IPS DF 19.7 (cell line): Measurements from ENCODE around the gene SCN4A.

Experiments
- DNase-seq: peaks from one replicate; pipeline ENCODE4 v3.0.0-alpha.2; 2013; ENCODE audit warnings: low read depth, low spot score

Gene SCN4A

DNA sequence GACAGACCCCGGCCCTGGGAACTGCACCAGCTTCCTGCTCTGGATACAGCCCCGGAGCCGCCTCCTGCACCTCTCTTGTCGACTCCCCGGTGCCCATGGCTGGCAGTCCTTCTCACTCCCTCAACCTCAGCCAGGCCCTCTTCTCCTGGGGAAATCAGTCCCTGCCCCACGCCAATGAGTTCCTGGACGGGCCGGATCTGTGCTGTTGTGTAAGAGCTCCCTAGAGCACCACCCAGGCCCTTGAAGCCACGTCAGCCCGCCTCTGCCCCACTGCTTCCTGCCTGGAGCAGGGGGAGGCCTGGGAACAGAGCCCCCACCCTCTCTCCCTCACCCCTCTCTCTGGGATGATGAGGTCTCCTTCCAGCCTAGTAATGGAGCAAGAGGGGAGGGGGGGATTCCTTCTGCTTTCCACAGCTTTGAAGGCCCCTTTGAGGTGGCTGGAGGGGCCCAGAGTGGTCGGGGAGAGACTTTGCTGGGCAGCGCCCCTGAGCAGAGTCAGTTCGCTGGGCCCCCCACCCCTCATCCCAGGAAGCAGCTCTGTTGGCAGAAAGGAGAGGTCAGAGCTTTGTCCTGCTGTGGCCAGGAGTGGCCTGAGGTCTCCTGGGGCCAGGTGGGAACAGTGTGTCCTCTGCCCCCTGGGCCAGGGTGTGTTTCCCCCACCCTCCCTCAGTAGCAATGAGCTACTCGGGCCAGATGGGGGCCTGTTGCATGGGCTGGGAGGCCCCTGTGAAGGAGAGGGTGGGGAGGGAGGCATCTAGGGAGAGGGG lies 29.2 kb upstream of the SCN4A start:
- DNase-seq = no peak

DNA sequence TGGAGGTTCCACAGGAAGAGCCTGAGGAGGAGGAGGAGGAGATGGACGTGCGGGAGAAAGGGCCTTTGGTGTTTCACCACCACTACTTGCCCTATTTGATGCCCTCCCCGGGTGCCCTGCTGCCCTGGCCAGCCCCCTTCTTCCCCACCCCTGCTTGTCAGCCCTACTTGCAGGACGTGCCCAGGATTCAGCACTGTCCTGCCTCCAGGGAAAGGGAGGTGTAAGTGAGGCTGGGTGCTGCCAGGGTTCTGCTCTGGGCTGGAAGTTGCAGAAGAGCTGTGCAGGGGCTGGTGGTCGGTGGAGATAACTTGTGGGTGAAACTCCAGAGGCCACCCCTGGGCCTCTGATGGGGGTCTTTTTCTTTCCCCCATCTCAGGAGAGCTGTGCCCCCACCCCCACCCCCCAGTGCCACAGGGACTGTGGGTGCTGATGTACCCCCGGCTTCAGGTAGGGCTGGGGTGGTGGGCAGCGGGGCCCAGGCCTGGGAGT lies 28.4 kb upstream of the SCN4A start:
- DNase-seq = no peak

DNA sequence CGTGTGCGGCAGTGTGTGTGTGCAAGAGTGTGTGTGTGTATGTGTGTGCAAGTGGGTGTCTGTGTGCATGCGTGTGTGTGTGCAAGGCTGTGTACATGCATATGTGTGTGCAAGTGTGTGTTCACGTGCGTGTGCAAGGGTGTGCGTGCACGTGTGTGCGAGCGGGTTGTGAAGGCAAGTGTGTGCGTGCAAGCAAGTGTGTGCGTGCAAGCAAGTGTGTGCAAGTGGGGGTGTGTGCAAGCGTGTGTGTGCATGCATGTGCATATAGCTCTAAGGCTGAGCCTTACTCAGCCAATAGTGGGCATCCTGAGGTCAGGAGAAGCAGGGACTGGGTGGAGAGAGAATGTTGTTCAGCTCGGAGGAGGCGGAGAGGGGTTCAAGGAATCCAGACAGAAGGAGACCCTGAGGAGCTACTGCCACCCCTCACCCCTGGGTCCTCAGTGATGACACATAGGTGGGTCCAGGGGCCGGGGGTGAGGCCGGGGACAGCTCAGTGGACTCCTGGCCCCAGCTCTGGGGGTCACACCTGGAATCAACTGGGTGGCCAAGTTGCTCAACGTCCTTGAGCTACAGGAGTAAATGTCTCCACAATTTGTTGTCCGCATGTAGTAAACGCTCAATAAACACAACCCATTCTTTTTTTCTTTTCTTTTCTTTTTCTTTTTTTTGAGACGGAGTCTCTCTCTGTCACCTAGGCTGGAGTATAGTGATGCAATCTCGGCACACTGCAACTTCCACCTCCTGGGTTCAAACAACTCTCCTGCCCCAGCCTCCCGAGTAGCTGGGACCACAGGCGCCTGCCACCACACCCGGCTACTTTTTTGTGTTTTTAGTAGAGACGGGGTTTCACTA lies 27.2 kb upstream of the SCN4A start:
- no peak for DNase-seq

DNA sequence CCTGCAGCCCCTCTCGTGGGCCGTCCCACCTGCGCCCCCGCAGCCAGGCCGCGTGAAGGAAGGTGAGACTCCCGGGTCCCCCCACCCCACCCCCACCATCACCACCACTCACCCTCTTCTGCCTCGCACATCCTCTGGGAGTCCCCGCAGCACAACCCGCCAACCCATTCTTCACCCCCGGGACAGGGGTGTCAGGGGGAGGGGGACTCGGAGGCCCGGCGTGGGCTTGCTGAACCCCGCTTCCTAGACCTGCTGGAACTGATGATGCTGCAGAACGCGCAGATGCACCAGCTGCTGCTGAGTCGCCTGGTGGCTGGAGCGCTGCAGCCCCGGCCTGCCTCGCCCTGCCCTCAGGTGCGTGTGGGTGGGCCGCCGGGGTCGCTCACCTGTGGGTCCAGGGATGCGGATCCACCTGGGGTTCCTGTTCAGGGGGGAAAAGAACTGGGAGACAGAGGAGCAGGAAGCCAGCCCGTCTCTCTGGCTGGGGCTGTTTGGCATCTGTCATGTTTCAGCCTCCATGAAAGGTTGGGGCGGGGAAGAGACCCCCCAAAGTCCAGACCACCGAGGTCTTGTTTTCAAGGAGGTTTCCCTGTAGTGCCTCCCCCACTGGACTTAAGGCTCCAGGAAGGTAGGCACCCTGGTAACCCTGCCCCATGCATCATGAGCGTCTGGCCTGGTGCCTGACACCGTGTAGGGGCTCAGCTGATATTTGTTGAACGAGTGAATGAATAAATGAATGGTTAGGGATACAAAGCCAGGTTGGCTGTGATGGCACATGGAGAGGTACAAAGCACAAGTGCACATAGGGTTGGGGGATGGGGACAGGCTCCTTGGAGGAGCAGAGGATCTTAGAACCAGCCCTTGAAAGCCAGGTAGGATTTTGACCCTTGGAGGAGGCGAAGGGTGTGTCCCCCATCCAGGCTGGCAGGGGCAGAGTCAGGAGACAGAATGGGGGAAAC lies 26.3 kb upstream of the SCN4A start:
- no peak for DNase-seq

DNA sequence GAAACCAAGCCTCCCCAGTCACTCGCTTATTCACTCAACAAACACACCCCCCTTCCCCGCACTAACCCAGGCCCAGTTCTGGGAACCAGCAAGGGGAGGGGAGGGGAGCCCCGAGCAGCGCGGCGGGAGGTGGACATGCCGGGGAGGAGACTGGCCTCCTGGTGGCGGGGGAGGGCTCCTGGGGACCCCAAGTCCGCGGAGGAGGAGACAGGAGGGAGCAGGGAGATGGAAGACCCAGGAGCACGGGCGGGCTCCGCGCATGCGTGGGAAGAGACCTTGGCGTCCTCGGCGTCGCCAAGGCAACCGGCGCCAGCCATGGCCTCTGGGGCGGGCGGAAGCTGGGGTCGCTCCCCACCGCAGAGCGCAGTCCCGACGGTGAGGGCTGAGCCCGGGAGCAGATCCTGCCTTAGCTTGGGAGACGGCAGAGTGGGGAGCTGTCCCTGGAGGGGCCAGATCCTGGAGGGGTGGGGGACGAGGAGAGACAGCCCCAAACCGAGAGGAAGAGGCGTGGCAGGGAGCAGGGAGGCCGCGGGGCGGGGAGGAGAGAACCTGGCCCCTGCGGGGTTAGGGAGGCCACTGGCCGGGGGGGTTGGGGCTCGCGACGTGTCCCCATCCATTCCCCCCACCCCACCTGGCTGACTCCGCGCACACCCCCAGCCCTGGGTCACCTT lies 25.5 kb upstream of the SCN4A start, which contains the start of gene PRR29:
Gene PRR29 (plus strand): TSS at position 302 of the 671 bp plus-strand sequence. CDS start 14 bp downstream, at position 316.
- DNase-seq = no peak

DNA sequence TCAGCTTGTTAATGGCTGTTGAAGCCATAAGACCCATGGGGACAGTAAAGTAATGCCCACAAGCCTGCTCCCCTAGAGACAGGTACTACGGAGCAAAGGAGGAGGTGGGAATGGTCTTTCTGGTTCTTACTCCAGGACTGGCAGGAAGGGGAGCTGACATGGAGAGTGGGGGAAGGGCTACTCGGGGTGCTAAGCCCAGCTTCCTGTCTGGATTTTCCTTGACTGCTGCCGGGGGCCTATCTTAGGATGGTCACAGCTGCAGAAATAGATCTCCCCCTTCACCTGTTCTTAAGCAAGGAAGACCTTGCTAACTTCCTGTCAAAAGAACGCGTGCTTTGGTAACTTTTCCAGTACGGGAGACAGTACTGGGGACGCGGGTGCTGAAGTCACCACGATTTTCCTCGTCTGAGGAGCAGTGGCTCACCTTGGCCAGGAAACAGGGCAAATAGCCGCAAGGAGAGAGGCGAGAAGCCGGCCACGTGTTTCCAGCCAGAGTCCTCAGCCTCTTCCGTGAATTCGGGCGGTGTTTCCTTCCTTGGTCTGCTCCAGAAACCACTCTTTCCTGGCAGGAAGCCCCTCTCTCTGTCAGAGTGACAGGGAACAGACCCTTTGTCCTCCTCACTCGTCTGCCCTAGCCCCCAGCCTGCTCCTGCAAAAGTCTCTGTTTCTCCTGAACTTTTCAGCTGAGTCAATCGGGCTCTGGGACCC lies 24.8 kb upstream of the SCN4A start:
- no peak for DNase-seq

DNA sequence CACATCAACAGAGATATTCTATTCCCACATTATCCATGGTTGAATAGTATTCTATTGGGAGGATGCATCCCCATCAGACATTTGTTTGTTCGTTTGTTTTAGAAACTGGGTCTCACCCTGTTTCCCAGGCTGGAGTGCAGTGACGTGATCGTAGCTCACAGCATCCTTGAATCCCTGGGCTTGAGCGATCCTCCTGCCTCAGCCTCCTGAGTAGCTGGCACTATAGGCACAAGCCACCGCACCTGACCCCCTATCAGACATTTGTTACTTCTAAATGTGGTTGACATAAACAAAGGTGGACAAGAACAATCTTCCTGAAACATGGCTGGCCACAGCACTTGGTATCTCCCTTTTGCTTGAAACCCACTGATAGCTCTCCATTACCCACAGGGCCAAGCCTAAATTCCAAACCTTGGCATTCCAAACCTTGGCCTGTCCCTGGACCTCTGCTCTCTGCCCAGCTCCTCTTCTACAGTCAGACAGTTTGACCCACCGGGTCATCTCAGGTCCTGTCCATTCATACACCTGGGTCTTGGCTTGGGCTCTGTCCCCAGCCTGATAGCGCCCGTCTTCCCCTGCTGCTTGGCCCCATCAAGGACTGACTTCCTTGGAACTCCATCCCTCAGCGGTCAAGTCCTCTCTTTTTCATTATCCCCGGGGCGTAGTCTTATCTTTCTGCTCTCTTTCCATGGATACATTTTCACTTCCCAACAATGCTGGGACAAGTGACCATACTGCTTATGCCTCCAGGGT lies 23.9 kb upstream of the SCN4A start:
- DNase-seq = no peak

DNA sequence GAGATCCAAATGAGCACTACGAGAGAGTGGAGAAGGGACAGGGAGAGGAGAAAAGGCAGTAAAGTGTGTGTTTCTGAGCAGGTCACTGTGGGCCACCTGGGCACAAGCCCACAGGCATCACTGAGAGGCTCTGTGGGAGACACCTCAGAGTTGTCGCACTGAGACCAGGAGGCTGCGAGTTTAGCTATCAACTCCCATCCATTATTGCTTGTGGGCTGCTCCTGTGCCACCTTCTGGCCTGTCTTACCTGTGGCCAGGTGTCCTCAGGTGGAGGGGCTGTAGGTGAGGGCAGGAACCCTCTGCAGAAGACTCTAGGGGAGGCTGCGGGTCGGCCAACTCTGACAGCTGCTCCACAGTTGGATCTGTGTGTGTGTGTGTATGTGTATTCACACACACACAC lies 22.9 kb upstream of the SCN4A start:
- DNase-seq = no peak

DNA sequence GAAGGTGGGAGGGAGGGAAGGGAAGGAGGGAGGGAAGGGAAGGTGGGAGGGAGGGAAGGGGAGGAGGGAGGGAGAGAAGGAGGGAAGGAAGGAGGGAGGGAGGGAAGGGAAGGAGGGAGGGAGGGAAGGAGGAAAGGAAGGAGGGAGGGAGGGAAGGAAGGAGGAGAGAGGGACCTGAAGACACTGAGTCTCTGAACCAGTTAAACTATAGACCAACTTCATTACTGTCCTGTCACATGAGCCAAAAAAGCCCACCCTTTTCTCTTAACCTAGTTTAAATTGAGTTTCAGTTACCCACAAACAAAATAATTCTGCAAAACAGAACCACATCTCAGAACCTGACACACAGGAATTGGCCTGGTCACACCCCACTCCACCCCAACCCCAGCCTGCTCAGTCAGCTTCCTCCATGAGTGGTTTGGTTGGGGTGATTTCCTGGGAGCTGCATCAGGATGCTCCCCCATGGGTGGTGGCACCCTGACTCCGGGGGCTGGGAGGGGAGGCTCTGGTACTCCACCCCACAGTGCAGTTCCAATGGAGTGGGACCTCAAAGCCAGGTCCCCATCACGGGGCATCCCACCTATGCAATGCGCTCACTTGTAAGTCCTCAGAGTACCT lies 20.8 kb upstream of the SCN4A start:
- no peak for DNase-seq

DNA sequence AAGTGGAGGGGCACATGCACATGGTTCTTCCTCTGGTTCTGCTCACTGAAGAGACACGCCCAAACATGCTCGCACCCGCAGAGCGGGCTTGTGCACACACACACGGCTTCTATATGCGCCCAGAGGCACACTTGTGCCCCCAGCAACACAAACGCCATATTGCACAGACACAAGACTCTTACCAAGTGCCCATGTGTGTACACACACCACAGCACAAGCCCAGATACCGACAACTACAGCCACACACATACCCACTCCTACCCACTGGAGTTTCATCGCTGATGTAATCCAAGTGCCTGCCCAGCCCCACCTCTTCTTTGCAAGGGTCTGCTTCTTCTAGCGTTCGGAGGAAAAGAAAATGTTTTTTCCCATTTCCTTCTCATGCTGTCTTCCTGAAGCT lies 18.9 kb upstream of the SCN4A start:
- no peak for DNase-seq

DNA sequence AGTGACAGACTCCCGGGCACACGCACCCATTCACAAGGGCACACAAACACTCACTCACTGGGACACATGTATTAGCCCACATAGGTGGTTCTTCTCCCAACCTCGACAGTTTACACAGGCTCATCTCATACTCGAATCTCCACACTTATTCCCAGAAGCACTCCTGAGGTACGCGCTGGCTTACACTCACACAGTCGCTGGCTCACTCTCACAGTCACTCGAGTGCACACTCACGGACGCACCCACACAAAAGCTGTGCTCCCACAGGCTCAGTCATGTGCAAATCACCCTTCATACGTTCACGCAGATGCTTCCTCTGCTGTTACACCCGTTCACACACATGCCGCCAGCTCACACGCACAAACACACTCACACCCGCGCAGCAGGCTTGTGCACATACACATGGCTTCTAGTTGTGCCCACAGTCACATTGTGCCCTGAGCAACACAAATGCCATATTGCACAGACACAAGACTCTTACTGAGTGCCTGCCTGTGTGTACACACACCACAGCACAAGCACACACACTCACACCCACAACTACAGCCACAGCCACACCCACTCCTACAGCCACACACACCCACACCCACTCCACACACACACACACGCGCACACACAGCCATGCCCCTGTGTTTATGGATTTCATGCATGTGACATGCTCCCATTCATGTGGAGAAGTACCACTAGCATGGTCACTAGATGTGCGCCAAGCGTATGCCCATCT lies 17.1 kb upstream of the SCN4A start:
- DNase-seq = no peak

DNA sequence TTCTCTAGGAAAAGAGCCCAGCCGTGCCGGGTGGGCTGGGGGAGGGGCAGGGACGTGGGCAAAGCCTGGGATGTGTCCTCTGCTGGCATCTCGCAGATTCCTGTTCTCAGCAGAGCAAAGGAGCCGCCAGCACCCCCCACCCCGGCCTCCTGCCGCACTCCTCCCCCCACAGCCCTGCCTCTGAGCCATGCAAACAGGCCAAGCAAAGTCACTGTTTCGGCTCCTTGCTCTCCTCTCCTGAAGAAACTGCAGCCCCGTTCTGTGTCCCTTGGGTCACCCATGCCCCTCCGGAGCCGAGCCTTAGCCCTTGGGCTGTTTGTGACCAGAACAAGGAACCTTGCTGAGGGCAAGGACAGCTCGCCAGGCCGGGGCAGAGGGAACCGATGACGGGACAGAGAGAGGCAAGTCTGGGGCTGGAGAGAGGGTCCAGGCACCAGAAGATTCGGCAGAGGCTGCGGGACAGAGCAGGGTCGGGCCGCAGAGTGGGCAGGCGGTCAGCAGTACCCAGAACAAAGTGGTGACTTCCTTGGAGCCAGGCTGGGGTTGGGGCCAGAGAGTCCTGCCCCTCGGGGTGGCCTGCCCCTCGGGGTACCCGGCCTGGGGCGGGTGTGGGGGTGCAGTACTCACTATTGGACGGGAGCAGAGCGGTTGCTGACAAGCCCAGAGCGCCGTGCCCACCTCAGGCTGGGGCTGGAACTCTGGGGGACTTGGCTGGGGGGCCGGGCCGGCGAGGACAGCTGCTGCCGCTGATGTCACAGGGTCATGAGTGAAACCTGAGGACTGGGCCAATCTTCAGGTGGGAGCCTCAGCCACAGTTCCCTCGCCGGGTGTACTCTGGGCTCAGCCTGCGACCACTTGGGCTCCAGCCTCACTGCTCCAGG lies 16.3 kb upstream of the SCN4A start:
- no peak for DNase-seq

DNA sequence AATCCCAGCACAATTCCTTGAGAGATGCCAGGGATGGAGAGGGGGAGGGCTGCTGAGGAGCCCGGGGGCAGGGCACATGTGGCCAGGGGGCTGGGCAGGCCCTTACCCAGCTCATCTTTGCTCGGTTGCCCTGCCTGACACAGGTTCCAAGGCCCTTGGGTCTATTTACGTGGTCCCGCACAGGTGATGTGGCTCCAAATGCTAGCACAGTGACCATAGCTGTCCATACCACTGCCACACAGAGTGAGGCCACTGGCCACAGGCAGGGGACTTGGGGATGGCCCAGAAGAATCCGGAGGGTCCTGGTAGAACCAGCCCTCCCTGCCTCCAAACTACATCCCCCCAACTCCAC lies 15.4 kb upstream of the SCN4A start:
- no peak for DNase-seq

DNA sequence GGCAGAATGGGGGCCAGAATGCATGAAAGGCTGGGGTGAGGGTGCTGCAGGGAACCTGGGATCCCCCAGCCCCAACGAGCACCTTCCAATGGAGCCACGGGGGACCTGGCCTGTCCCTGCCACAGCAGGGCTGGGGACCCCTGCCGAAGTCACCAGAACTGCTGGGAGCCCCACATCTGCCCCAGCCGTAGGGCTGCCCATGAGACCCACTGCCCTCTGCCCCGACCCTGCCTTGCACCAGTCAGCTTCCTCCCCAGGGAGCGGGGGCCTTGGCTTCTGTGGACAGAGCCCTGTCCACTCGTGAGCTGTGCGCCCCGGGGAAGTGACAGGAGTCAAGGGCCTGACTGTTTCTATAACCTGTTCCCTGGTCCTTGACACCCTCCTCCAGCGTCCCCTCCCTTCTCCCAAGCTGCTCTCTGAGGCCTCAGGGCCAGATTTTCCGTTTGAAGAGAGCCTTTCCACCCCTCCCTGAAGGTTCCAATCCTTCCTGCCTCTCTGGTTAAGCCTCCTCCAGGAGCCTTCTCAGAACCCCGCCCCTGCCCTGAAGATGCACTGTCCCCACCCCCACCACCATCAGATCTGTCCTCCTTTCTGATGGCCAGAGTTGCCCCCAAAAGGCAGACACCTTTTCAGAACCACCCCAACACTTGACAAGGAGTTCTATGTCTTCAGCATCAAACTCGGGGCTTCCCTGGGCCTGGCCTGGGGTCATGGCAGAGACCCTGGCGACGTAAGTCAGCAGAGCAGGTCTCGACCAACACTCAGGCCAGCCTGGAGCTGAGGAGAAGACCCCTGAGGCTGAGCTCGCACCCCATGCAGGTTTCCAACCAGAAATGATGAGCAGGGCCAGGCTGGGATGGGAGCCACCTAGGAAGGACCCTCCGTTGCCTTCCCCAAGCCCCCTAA lies 14.8 kb upstream of the SCN4A start:
- DNase-seq = no peak

DNA sequence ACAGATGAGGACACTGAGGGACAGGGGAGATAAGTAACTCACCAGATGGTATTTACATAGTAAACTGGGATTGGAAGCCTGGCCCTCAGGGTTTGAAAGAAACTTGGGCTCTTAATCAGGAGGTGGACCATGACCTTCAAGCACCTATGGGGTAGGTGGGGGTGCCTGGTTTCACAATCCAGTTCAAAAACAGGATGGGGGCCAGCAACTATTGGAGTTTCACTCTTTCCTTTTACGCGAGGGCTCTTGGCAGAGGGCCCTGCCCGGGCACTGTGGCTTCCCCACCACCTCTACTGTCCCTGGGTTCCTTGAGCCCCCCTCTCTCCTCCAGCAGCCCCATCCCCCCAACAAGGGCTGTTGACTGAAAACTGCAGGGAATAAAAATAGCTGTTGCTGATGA lies 14.1 kb upstream of the SCN4A start:
- no peak for DNase-seq

DNA sequence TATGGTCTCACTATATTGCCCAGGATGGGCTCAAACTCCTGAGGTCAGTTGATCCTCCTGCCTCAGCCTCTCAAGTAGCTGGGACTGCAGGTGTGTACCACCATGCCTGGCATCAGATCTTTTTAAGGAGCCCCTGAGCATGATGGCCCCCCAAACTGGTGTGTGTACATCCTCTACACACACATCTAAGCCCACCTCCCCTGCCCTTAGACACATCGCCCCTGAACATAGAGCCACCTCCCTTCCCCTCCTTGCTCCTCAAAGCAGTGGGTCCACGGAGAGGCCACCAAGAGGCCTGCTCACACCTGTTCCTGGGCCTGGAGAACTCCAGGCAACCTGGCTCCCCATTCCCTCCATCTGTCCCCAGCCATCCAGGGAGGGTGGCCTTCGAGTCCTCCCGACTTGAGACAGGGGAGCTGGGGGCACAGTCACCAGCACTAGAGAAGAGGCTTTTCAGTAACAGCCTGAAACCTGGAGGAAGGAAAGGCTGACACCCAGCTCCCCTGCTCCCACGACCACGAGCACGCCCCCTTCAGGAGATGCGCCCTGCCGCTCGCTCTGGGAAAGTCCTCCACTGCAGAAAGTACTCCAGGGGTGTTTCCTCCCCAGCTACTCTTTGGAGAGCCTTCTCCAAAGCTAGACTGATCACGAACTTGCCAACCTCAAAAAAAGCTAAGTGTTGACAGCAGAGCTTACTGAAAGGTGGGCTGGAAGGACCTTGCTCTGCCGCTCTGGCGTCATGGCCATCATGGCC lies 12.8 kb upstream of the SCN4A start:
- no peak for DNase-seq
